ENCODE measurements around the gene GNS.
"Not testable (repeated sequence)": the region's sequence is repeated elsewhere in the genome, so short reads cannot be mapped to it uniquely, and the experiment has no call there.

The GNS gene

DNA sequence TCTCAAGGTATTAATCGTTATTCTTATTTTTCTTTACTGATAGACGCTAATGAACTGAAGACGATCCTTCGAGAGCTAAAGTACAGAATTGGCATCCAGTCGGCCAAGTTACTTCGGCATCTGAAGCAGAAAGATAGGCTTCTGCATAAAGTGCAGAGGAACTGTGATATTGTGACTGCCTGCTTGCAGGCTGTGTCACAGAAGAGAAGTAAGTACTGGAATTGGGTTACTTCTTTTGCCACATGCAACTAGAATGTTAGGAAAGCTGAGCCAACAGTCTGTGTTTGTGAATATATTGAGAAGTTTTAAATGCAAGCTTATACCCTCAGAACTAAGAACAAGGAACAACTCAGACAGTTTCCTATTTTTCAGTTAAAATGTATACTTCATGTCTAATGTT is 26.6 kb upstream of the GNS start:
- Mint-ChIP-seq H3K27ac (no peak overlapping the region), H3K9me3 (no peaks in the 10 kb centered on the region), H3K4me3 (no peak overlapping the region), H3K36me3 (no peaks in the 10 kb centered on the region), H3K4me1 (peaks cover 13% of the 10 kb centered on the region)
- DNase-seq (ENCODE audit: low spot score in 2 of 2) (no peak), ATAC-seq (no peak)

GRCh38 chr12:64782191-64782876 is 23.1 kb upstream of the GNS start:
- H3K36me3 Mint-ChIP-seq: no peaks in the 10 kb centered on the region
- H3K9me3 Mint-ChIP-seq: peaks cover 3% of the 10 kb centered on the region
- DNase-seq (ENCODE audit: low spot score in 2 of 2): no peak
- H3K4me3 Mint-ChIP-seq: peak overlapping the region; percentile 77
- no peak overlapping the region for H3K27ac Mint-ChIP-seq
- no peak for ATAC-seq
- peaks cover 13% of the 10 kb centered on the region for H3K4me1 Mint-ChIP-seq

GRCh38 chr12:64781280-64782190 is 22.3 kb upstream of the GNS start:
- no peak for DNase-seq (ENCODE audit: low spot score in 2 of 2)
- H3K27ac Mint-ChIP-seq: no peak overlapping the region
- no peaks in the 10 kb centered on the region for H3K36me3 Mint-ChIP-seq
- H3K4me1 Mint-ChIP-seq: peaks cover 13% of the 10 kb centered on the region
- peak overlapping the region; percentile 77 for H3K4me3 Mint-ChIP-seq
- peaks cover 6% of the 10 kb centered on the region for H3K9me3 Mint-ChIP-seq
- ATAC-seq: peak; percentile 51

- Mint-ChIP-seq H3K36me3 (no peaks in the 10 kb centered on the region), H3K27ac (no peak overlapping the region), H3K4me3 (peak overlapping the region; percentile 77), H3K4me1 (peaks cover 13% of the 10 kb centered on the region), H3K9me3 (peaks cover 11% of the 10 kb centered on the region)
- DNase-seq (ENCODE audit: low spot score in 2 of 2) (peak in 1 of 2 donors; percentile 50), ATAC-seq (peak; percentile 65)
Observed at GRCh38 chr12:64780531-64781279, 21.5 kb upstream of the GNS start.

GRCh38 chr12:64780132-64780530 is 20.9 kb upstream of the GNS start:
- Mint-ChIP-seq H3K9me3 (peaks cover 16% of the 10 kb centered on the region), H3K4me1 (peaks cover 13% of the 10 kb centered on the region), H3K4me3 (peak overlapping the region; percentile 77), H3K27ac (no peak overlapping the region), H3K36me3 (no peaks in the 10 kb centered on the region)
- ATAC-seq: no peak
- no peak for DNase-seq (ENCODE audit: low spot score in 2 of 2)

DNA sequence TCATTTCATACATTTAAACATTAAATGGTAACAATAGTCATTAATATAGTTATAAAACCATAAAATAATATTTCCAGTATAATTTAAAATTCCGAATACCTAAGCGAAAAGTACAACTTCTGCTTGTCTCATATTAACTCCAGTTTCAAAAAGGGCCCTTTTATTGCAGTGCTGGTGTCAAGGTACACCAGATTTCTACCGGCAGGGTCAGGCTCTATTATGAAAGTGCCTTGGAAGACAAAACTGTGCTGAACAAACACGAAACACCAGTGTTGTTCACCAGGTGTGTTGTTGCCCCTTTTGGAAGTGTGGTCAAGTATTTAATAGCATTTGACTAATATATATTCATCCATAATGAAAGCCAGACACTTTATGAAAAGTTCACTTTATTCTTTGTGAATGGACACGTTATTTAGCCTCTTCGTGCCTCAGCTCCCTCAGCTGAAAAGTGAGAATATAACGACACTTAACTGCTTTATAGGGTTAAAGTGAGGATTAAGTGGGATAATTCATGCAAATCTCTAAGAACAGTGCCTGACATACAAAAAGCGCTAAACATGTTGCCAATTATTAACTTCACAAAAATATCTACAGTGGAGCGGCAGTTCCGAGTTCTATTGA is 20.3 kb upstream of the GNS start:
- peak overlapping the region; percentile 77 for H3K4me3 Mint-ChIP-seq
- H3K4me1 Mint-ChIP-seq: peaks cover 13% of the 10 kb centered on the region
- H3K27ac Mint-ChIP-seq: no peak overlapping the region
- DNase-seq (ENCODE audit: low spot score in 2 of 2) (no peak), ATAC-seq (no peak)
- no peaks in the 10 kb centered on the region for H3K36me3 Mint-ChIP-seq
- peaks cover 17% of the 10 kb centered on the region for H3K9me3 Mint-ChIP-seq

GRCh38 chr12:64775147-64775736 is 16.0 kb upstream of the GNS start:
- not testable (repeated sequence) for H3K4me1 Mint-ChIP-seq; H3K4me3 Mint-ChIP-seq; H3K27ac Mint-ChIP-seq; ATAC-seq; DNase-seq (ENCODE audit: low spot score in 2 of 2); H3K36me3 Mint-ChIP-seq
- peaks cover 27% of the 10 kb centered on the region for H3K9me3 Mint-ChIP-seq

DNA sequence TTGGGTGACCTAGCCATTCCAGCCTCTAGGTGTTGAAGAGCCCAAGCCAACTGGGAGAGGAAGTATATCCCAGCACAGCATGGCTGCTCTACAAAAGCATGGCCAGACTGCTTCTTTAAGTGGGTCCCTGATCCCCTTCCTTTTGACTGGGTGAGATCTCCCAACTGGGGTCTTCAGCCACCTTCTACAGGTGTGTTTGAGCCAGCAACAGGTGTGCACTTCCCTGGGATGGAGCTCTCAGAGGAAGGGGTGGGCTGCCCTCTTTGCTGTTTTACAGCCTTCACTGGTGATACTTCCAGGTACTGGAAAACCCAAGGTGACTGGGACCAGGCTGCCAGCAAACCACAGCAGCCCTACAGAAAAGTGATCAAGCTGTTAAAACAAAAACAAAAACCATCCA is 14.2 kb upstream of the GNS start:
- no peak for ATAC-seq
- no peak for DNase-seq (ENCODE audit: low spot score in 2 of 2)
- Mint-ChIP-seq H3K4me1 (no peaks in the 10 kb centered on the region), H3K4me3 (no peak overlapping the region), H3K36me3 (no peaks in the 10 kb centered on the region), H3K9me3 (peaks cover 27% of the 10 kb centered on the region), H3K27ac (no peak overlapping the region)

GRCh38 chr12:64767495-64767894 is 8.3 kb upstream of the GNS start:
- Mint-ChIP-seq H3K27ac (no peak overlapping the region), H3K4me1 (no peaks in the 10 kb centered on the region), H3K36me3 (no peaks in the 10 kb centered on the region), H3K4me3 (no peak overlapping the region), H3K9me3 (peaks cover 3% of the 10 kb centered on the region)
- no peak for ATAC-seq
- no peak for DNase-seq (ENCODE audit: low spot score in 2 of 2)

- Mint-ChIP-seq H3K36me3 (peaks cover 13% of the 10 kb centered on the region), H3K9me3 (no peaks in the 10 kb centered on the region), H3K4me1 (peaks cover 21% of the 10 kb centered on the region), H3K27ac (no peak overlapping the region), H3K4me3 (no peak overlapping the region)
- ATAC-seq: no peak
- no peak for DNase-seq (ENCODE audit: low spot score in 2 of 2)
Observed at GRCh38 chr12:64760808-64761573, 1.8 kb upstream of the GNS start.

- peaks cover 13% of the 10 kb centered on the region for H3K36me3 Mint-ChIP-seq
- ATAC-seq (no peak), DNase-seq (ENCODE audit: low spot score in 2 of 2) (no peak)
- peaks cover 35% of the 10 kb centered on the region for H3K4me1 Mint-ChIP-seq
- H3K9me3 Mint-ChIP-seq: no peaks in the 10 kb centered on the region
- H3K27ac Mint-ChIP-seq: no peak overlapping the region
- H3K4me3 Mint-ChIP-seq: peak overlapping the region; percentile 80
Observed at GRCh38 chr12:64757771-64758170, 1.4 kb downstream of the GNS start.

DNA sequence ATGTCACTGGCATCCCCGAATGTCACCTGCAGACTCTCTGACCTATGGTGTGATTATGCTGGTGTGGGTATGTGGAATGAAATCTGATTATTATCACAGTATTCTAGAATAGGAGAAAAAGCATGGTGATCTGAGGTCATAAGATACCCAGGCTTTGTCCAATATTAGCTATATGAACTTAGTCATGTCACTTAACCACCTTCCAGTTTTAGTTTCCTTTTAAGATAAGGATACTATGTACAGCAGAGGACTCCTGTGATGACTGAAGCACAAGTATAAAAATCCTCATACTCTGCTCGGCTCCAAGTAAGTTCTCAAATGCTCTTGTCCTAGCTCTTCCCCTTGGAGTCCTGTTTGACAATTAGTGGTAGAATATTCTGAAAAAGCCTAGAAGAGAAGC is 2.8 kb downstream of the GNS start:
- no peak overlapping the region for H3K4me3 Mint-ChIP-seq
- H3K9me3 Mint-ChIP-seq: no peaks in the 10 kb centered on the region
- peaks cover 35% of the 10 kb centered on the region for H3K4me1 Mint-ChIP-seq

DNA sequence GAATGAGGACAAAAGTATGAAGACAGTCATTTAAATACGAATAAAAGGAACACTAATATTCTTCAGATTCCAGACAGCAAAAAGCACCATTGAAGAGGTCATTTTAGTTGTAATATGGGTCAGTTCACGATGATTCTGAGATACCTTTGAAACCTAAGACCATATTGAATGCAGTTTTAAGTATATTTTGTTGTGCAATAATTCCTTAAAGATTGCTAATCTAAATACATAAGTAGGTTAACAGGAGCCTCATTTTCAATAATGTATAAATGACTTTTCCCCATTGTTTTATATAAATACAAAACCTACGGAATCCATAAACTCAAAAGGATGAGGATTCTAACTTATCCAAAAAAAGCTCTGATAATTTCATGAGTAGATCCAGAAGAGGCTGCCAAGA is 5.8 kb downstream of the GNS start:
- no peak for ATAC-seq

More for the DNA sequence above, 2.8 kb downstream of the GNS start:
- Mint-ChIP-seq H3K36me3 (peaks cover 25% of the 10 kb centered on the region), H3K27ac (no peak overlapping the region)
- no peak for DNase-seq (ENCODE audit: low spot score in 2 of 2)
- peak; percentile 48 for ATAC-seq

DNA sequence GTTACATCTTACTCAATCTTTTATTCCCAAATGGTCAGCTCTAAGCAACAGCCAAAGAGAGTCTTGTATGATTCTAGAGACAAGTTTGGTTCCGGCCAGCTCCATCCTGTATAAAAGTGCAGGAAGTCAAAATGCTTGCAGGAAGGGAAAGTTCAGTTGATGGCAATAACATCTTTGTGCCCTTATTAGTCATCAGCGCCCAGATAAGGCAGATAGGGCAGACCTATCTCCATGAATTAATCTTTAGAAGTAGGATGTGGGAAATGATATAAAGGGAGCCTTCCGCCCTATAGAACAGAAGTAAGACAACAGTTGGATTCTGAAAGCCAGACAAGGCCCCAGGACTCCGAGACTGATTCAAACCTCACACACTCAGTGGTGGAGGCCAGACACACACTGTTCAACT is 6.4 kb downstream of the GNS start:
- peaks cover 20% of the 10 kb centered on the region for H3K4me1 Mint-ChIP-seq
- no peak overlapping the region for H3K4me3 Mint-ChIP-seq
- H3K36me3 Mint-ChIP-seq: peaks cover 45% of the 10 kb centered on the region
- peak overlapping the region; percentile 57 for H3K27ac Mint-ChIP-seq
- ATAC-seq (no peak), DNase-seq (ENCODE audit: low spot score in 2 of 2) (no peak)
- H3K9me3 Mint-ChIP-seq: no peaks in the 10 kb centered on the region

More for the DNA sequence above, 5.8 kb downstream of the GNS start:
- Mint-ChIP-seq H3K4me1 (peaks cover 23% of the 10 kb centered on the region), H3K9me3 (no peaks in the 10 kb centered on the region), H3K36me3 (peaks cover 39% of the 10 kb centered on the region), H3K27ac (peak overlapping the region; percentile 57), H3K4me3 (no peak overlapping the region)
- DNase-seq (ENCODE audit: low spot score in 2 of 2): no peak
